GM19455 (cell line): ENCODE results near the gene DCD.
"Not testable (repeated sequence)": the region's sequence is repeated elsewhere in the genome, so short reads cannot be mapped to it uniquely, and the experiment has no call there.

Experiments used
- ATAC-seq: cut with Tn5 transposase; IDR thresholded peaks from one replicate; pipeline ENCODE4 v1.9.1; 2021; ENCODE audit not compliant: unreplicated experiment

DCD gene

DNA sequence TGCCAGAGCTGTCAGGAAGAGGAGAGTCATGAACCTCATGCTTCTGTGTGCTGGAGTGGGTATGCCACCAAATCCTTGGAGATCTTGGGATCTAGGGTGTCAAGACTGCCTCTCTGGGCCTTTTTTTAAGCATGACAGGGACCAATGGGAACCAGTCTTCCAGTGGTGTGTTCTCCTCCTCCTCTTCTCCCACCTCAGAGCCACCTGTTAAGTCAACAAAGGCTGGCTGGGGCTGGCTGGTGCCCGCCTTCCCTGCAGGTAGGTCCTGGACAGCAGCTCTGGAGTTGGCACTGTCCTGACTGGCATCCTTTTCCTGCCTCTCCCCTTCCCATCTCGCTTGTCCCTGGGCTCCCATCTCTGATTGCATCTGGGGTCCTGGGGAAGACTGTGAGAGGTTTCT is at the start of gene DCD:
DCD (minus strand) TSS at position 101 of the 400 bp plus-strand sequence; CDS start at position 39, 62 bp downstream.
- ATAC-seq: no peak

DNA sequence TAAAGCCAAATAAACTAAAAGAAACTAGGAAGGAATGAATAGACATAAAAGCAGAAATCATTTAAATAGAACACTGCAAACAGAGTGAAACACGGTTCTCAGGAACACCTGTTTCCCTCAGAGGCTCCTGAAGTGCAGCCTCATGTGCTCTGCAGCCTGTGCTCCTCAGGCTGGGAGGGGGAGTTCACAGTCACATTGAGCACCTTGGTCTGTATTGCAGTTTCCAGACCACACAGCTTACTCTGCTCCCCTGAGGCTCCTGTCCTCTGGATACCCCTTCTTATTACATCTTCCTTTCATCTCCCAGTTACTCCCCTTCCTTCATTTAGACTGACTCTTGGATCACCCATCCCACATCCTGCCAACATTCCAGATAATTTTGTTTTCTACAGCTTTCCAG is 49.7 kb upstream of the DCD start:
- ATAC-seq: no peak

DNA sequence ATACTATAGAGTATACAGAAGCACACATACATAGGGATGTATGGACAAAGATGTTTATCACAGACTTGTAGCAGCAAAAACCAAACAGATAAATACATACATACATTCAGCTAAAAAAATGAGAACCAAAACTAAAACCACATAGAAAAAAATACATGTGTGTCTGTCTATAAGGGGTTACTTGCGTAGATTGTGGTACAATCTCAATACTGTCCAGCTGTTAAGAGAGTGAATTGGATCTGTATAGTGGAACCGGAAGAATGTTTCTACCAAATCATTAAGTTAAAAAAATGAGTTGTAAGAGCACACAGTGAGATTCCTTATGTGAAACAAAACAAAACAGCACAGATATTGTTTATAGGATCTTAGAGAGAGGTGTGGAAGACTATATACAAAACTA is 44.2 kb upstream of the DCD start:
- ATAC-seq: no peak

- no peak for ATAC-seq
These were observed 41.8 kb upstream of the DCD start for GRCh38 chr12:54689984-54690383.

DNA sequence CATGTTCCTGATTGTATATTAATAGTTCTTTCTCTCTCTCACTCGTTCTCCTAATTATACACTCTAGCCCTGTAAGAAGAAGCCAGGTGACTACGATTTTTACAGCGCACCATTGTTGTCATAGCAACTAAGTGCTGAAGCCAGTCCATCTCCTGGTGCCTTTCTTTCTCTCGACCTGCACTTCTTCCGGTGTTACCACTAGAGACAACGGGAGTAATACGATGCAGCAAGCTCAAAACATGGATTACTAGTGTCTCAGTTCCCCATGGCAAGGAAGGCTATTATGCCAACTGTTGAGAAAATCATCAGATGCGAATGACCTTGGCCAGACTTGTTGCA is 40.8 kb upstream of the DCD start:
- ATAC-seq: no peak

- no peak for ATAC-seq
These were observed 40.3 kb upstream of the DCD start for GRCh38 chr12:54688309-54689033.

DNA sequence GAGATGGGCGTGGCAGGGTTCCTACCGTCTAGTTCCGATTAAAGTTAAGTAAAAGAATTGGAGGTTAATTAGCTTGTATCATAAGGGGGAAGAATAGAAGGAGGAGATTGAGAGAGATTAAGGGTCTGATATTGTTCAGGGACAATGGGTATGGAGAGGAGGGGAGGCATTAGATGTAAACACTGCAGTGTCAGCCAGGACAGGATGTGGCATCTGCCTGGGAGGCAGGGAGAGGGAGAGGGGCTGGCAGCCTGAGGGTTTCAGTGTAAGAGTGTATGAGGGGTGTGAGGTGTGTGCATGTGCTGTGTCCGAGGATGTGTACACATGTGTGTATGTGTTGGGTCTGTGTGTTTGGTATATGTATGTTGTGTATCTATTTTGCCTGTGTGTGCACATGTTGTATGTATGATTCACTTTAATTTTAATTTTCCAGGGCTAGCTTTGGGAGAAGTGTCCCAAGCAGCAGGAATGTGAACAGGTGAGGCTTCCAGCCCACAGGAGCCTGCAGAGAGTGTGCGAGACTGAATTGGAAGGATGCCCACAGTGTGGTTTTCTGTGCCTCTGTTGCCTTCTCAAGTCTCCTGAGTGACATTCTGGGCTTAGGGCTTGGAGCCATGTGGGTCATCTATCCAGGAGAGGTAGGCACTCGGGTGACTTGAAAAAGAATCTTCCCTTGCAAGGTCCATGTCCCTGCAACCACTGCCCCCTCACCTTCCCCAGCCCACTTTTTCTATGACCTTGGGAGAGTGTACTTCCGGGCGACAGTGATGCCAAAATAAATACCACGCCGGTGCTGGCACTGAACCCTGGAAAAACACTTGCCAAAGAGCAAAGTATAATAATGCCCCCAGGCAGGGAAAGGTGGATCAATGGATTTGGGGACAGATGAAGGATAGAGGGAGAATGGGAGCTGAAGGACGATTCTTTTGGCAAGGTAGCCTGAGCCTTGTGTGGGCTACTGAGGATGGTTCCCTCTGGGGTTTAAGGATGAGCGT is 36.8 kb upstream of the DCD start:
- no peak for ATAC-seq

GRCh38 chr12:54683398-54683797 is 35.2 kb upstream of the DCD start:
- ATAC-seq: no peak

DNA sequence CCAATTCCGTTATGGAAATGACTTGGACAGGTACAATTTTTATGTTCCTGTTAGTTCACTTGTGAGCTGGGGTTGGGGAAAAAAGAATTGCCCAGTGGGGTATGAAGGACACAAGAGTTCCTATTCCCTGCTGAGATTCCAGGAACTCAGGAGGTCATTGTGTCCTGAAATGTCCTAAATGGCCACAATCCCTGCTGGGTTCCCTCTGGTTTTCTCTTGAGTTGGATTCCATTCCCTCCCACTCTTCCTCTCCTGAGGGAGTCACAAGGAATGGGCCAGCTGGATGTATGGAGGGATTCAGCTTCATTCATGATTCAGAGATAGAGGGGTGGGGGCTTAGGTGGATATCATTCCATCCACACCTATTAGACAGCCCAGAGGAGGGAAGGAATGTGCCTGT is 34.5 kb upstream of the DCD start:
- ATAC-seq: no peak

- ATAC-seq: no peak
These were observed 32.2 kb upstream of the DCD start for GRCh38 chr12:54680374-54680773.

DNA sequence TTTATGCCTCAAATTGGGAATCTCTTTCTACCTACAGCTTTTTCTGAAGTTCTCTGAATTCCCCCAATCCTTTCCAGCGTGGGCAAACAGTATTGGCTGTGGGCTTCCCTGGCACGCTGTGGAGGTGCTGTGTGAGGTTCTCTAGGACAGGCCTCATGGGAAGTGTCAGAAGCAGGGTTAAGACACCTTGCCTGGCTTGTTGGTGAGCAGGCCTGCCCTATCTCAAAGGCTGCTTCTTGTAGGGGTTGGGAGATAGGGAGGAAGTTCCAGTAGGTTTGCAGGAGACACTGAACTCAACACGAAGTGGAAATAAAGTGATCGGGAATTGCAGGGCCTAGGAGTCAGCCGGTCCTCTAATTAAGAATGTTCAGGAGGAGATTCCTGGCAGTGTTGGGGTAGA is 30.0 kb upstream of the DCD start:
- ATAC-seq: no peak

DNA sequence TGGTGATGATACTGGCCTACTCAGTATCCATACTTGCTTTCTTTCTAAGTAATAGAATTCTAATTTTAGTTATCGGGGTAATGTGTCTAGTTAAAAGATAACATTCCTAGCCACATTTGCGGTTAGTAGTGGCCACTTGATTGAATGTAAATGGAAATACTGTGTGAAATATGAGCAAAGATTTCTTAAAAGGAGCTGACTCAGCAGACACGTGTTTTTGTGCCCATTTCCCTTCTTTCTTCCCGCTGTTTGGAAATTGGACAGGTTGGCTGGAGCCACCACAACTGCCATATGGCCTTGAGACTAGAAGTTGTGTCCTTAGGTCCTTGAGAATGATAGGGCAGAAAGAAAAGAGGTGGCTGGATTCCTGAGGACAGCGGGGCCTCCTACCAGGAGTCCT is 19.8 kb upstream of the DCD start:
- ATAC-seq: no peak

DNA sequence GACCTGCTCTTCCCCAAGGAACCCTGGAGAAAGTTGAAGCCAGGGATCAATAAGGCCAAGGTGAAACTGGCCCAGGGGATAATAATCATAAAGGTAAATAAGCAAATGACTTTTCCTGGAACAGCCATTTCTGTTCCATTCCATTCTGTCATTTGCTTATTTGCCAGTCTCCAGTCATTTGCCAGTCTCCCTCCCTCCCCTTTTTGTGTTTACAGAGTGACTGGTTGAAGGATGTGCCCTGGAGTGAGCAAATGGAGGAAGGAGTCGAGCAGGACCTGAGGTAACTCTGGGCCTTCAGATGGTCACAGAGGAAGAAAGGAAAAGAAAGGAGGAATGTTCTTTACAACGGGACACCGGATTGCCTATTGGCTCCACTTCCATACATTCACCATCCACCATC is 17.8 kb upstream of the DCD start:
- no peak for ATAC-seq

DNA sequence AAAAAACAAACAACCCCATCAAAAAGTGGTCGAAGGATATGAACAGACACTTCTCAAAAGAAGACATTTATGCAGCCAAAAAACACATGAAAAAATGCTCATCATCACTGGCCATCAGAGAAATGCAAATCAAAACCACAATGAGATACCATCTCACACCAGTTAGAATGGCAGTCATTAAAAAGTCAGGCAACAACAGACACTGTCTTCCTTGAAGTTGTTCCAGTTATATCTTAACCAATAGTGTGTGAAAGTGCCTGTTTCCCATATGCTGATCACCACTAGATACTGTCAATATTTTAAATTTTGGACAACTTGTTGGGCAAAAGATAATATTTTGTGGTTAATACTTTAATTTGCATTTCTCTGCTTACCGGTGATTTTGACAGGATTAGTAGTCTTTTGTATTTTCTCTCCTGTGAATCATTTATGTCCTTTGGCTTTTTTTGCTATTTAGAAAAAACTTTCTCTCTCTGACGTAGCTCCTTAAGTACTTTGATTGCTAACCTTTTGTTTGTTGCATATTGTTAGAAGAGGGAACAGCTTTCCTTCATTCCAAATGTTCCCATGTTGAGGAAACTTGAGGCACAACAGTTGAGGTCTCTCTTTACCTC is 17.0 kb upstream of the DCD start:
- not testable (repeated sequence) for ATAC-seq

DNA sequence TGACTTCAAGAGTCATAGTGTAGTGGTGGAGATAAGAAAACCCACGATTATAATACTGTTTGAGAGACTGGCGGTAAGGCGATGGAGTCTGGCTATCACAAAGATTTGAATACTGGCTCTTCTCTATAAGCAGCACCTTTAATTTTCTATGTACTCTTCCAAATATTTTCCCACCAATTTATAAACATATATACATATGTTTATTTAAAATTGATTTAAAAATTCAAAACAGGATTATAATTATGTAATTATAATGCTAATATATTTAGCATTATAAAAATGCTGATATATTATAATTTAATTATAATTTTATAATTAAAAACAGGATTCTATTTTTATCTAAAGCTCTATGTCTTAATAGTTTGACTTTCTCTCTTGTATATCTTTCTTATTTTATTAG is 15.4 kb upstream of the DCD start:
- ATAC-seq: no peak

DNA sequence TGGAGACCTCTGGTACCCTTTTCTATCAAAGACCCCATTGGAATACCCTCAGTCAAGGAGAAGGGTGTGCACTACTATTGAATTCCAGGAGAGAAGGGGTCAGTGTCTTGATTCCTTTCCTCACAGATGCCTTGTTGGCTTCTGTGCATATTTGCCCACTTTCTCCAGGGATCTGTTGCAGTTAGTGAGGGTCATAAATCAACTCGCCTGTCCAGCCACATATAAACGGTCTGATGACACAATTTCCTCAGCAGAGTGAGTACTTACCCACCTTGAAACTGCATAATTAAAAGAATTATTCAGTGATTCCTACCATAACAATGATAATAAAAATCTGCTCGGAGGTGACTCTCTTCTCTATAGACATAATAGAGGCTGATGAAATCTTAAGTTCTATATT is 13.9 kb upstream of the DCD start:
- ATAC-seq: no peak

- ATAC-seq: no peak
These were observed 12.9 kb upstream of the DCD start for GRCh38 chr12:54661048-54661447.

DNA sequence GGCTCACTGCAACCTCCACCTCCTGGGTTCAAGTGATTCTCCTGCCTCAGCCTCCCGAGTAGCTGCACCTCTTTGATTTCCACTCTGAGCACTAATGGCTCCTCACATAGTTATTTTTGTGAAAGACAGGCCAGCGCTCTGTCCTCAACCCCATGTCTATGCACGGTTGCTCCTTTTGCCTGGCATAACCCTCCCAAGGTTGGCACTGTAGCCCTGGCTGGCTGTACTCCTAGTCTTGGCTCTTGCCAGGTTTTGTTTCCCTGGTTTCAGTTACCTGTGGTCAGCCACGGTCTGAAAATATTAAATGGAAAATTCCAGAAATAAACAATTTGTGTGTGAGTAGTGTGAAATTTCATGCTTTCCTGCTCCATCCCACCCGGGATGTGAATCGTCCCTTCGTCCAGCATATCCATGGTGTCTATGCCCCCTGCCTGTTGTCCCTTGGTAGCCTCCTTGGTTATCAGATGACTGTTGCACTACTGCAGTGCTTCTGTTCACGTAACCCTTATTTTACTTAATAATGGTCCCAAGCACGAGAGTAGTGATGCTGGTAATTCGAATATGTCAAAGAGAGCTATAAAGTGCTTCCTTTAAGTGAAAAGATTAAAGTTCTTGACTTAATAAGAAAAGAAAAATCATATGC is 12.3 kb upstream of the DCD start:
- no peak for ATAC-seq

- peak; percentile 82 for ATAC-seq
These were observed 10.4 kb upstream of the DCD start for GRCh38 chr12:54658306-54659264.

DNA sequence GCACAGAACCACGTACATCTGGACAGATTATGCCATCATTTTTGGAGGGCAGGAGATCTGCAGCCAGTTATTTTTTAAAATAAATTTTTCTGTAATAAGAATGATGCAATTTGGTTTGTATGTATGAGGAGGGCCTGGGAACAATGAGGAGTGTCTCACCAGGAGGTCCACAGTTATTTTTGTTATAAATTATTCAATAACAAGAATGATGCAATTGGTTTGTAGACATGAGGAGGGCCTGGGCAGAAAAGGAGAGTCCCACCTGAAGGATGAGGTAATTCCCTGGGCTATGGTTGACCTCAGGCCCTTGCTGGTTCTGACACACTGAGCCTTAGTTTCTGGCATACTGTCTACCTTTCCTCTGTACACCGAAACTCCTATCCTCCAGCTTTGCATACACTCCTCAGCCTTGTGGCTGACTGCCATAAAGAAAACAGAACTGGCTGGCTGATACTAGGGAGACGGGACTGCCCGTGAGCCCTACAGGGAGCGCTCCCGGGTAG is 9.0 kb upstream of the DCD start:
- ATAC-seq: no peak
